KBM-7 (cell line): ENCODE results near the gene NUDT13.
"Not testable (repeated sequence)": the region's sequence is repeated elsewhere in the genome, so short reads cannot be mapped to it uniquely, and the experiment has no call there.

Source experiments
- DNase-seq: peaks from one replicate; pipeline ENCODE4 v3.0.0-alpha.2; 2015
- in situ Hi-C: fragments of 300-500 bp; cut with MboI; formaldehyde crosslinking; loops from 2 replicates; pipeline ENCODE4 v1.14.3; 2020; ENCODE audit warnings: low sequenced_read_pairs, low pct_unique_long_range_greater_than_20kb, mixed read lengths

NUDT13 gene

DNA sequence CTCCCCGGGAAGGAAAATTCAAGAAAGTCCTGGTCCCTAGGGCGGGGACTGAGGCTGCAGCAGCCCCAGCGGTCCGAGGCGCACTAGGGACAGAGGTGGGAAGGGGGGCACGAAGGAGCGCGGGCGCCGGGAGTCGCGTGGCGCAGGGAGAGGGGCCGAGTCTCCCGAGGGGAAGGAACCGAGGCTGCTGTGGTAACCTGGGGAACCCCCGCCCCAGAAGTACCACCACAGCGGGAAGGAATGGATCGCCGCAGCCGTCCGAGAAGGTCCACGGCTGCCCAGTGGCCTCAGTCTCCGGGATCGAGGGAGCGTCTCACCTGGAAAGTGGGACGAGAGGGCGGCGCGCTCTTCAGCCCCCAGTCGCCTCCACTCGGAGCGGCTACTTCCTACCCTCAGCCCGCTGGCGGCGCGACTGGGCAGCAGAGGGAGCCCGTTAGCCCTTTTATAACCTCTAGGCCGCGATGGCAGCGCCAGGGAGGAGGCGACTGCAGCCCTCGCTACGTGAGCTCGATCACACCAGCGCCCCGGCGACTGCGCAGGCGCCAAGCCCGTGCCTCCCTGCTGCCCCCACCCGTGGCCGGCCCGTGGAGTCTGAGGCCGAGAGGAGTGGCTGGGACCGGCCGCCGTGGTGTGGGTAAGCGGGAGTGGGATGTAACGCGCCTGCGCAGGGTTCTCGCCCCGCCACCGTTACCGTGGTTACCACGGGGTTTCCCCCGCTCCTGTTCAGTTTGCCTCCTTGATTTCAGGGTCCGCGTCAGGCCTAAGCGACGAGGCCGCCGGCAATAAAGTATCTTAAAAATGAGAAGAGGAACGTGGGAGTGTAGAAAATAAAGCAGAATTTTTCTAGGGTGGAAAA lies 13.6 kb upstream of the NUDT13 start, which contains the start of gene P4HA1:
Gene P4HA1 (minus strand): TSS at position 418 of the 856 bp plus-strand sequence. CDS start 21,983 bp downstream, outside the sequence.
- in situ Hi-C loops: no loop called here
- DNase-seq: peak; percentile 99

DNA sequence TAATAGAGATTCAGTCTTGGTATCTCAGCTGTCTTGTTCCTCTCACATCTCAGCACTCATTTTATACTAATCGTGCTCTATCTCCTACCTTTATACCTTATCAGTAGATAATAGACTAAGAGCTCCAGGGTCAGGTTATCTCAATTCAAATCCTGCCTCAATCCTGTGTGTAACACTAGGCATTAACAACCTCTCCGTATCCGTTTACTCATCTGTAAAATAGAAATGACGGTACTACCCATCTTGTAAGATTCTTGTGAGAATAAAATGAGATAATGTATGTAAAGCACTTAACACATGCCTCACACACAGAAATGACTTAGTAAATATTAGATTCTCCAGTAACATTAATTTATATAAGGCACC lies 13.0 kb upstream of the NUDT13 start:
- in situ Hi-C loops: no loop called here
- no peak for DNase-seq

DNA sequence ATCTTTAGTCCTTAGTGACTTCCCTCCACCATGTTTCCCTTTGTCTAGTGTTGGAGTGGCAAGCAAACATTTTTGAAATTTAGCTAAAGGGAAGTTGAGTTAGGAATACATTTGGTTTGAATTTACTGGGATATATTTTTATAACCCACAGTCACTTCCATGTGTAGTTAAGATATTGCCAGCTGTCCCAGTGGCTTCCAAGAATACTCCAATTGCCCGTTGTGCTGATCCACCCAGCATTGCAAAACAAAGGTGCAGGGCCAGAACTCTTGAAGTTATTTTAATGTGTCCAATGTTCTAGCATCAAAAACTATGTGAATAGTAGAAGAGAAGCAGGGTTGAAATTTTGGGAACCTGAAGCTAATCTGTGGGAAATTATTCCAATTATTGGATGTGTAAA lies 11.1 kb upstream of the NUDT13 start:
- in situ Hi-C loops: no loop called here
- no peak for DNase-seq

DNA sequence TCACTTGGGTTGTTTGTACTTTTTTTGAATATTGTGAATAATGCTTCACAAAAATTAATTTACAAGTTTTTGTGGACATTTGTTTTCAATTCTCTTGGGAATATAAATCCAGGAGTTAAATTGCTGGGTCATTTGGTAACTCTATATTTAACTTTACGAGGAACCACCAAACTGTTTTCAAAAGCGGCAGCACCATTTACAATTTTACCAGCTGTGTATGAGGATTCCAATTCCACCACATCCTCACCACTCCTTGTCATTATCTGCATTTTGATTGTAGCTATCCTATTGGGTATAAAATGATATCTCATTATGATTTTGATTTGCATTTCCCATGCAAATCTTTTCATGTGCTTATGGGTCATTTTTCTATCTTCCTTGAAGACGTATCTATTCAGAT lies 4.0 kb upstream of the NUDT13 start:
- DNase-seq: no peak
- in situ Hi-C loops: no loop called here

DNA sequence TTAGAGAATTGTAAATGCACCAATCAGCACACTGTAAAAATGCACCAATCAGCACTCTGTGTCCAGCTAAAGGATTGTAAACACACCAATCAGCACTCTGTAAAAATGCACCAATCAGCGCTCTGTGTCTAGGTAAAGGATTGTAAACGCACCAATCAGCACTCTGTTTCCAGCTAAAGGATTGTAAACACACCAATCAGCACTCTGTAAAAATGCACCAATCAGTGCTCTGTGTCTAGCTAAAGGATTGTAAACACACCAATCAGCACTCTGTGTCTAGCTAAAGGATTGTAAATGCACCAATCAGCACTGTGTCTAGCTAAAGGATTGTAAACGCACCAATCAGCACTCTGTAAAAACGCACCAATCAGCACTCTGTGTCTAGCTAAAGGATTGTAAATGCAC lies 1.0 kb upstream of the NUDT13 start:
- DNase-seq, in situ Hi-C loops: not testable (repeated sequence)

DNA sequence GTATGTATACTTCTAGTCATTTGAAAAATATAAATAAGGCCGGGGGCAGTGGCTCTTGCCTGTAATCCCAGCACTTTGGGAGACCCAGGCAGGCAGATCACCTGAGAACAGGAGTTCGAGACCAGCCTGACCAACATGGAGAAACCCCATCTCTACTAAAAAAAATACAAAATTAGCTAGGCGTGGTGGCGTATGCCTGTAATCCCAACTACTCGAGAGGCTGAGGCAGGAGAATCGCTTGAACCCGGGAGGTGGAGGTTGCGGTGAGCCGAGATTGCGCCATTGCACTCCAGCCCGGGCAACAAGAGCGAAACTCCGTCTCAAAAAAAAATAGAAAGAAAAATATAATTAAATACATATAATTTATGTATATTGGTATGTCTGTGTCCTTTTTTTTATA lies 1.8 kb downstream of the NUDT13 start:
- in situ Hi-C loops, DNase-seq: not testable (repeated sequence)

DNA sequence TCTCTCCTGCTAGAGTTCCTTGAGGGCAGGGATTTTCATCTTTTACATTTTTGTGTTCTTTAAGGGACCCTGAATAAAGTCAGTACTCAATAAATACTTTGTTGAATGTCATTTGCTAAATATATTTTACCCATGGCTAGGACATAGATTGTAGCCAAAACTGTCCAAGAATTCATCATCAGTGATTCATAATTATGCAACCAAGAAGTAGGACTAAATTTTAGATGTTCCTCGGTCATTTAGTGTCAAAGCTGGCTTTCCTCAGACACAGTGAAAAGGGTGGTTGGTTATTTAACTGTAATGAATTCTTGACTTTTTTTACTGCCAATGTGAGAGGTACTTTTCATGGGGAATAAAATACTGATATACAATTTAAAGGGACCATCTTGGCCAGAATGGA lies 3.3 kb downstream of the NUDT13 start:
- in situ Hi-C loops: no loop called here
- DNase-seq: no peak

DNA sequence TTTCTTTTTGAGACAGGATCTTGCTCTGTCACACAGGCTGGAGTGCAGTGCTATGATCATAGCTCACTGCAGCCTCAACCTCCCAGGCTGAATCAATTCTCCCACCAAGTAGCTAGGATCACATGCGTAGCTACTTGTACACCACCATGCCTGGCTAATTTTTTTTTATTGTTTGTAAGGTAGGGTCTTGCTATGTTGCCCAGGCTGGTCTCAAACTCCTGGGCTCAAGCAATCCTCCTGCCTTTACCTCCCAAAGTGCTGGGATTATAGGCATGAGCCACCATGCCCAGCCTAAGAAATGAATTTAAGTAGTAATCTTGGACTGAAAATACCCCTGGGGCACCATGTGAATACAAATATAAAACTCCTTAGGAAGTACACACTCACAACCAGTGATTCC lies 5.8 kb downstream of the NUDT13 start:
- in situ Hi-C loops: no loop called here
- no peak for DNase-seq

DNA sequence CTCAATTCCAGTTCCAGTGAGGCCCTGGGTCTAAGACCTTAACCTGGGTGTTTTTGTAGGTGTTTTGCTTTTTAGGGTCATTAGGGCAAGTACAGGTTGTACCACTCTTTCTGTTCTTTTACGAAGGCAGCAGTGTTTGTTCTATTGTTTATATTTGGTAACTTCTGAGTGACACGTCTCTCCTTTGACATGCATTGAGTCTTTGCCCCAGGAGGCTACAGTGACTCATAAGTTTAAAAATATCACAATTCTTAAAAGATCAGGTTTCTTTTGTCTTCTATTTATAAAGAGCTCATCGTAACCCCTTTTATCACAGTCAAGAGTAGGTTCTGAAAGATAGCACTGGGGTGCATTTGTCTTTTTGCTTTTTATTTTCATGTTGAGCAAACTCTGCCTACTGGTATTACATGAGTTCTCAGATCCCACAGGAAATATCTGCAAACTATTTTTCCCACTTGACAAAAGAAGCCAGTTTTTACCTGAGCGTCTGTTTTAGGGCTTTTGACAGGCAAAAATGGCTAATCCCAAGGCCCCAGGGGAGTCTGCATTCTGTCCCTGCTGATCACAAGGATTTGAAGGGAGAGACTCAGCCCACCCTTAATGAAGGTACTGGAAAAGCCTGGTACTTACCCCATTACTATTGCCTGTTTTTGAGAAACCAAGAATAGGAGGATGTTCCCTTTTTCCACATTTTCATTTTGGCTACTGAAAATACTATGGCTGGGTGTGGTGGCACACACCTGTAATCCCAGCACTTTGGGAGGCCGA lies 7.9 kb downstream of the NUDT13 start:
- in situ Hi-C loops: no loop called here
- no peak for DNase-seq

DNA sequence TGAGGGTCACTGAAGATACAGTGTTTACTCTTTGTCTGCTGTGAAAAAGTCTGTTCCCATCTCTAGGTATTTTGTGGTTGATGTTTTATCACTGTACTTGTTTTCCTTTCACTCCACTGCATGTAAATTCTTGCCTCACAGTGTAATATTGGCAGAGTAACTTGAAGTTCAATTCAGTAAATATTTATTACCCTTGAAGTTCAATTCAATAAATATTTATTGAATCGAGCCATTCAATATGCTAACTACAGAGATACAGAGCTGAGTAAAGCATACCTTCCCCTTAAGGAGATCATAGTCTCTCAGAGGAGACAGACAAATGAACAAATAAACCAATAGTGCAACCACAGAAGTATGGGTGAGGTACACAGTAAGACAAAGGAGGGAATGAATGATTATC lies 9.2 kb downstream of the NUDT13 start:
- in situ Hi-C loops: no loop called here
- no peak for DNase-seq

DNA sequence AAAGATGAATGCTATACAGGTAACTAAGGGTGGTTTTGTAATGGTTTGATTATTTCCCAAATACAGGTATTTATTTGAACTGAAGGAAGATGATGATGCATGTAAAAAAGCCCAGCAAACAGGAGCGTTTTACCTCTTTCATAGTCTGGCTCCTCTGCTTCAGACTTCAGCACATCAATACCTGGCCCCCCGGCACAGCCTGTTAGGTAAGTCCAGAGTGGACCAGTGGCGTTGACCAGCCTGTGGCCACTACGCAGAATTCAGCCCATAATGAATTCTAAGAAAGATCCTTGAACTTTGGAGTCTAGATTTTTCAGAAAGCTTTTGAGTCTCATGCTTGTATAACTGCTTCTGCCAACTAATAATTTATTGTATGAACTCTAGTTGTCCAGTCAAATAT lies 9.7 kb downstream of the NUDT13 start:
- in situ Hi-C loops: no loop called here
- no peak for DNase-seq

DNA sequence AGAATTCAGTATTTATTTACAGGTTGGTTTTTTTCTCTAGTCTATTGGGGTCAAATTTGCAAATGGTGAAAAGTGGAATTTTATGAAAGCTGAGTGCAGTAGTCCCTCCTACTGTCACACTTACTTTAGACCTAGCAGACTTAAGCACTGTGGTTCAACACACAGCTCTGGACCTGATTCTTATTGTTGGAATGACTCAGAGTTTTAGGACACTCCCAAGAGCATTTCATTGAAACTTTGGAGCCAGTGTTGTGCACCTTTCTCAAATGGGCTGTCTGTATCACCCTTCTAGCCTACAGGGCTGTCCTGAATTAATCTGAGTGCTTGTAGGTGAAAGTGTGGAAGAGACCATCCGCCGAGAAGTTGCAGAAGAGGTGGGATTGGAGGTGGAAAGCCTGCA lies 16.1 kb downstream of the NUDT13 start:
- in situ Hi-C loops: no loop called here
- no peak for DNase-seq

DNA sequence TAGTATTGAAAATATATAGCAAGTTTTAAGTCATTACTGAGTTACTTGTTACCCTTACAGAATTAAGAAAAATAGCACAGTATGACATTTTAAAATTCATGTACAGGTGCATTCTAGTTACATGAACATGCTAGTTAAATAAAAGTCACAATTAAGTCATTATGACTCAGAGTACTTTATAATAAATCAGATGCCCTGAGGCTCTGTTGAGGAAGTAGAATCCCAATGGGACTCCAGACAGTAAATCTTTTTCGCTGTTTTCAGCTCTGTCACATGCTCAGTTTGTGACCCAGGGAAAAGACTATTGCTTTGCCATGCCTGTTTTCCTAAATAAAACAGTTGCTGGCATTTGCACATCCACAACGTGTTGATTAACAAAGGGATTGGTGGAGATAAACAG lies 21.0 kb downstream of the NUDT13 start:
- no peak for DNase-seq

DNA sequence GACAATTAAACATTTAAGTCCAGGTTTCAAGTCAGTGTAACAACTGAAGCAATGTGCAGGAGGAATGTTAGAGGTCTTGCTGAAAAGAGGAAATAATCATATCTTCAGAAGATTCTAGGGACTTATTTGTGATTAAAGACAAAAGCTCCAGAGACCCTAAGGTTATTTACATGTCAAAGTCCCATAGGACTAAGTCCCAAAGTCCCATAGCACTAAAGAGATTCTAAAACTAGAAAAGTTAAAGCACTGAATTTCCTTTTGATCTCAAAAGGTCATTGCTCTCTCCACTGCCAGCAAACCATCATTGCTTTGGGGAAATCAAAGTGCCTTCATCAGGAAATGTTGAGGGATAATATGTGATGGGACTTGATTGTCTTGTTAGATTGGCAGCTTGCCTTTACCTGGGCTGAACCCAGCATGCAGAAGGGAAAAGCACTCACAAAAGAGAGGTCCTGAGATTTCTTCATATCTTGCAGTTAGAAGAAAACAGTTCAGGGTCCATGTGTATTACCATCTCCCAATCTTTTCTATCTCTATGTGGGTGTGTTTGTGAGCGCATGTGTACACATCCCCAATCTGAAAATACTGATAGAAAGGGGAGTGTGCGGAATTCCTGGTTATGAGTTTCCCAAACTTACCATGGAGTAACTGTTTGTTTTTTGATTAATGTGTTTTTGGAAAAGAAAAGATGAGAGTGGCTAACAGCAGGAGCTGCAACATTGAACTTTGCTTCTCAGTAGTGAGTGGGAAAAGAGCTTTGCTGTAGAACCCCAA lies 21.8 kb downstream of the NUDT13 start:
- in situ Hi-C loops: no loop called here
- no peak for DNase-seq

More for the DNA sequence above, 21.0 kb downstream of the NUDT13 start:
- in situ Hi-C loops: no loop called here

DNA sequence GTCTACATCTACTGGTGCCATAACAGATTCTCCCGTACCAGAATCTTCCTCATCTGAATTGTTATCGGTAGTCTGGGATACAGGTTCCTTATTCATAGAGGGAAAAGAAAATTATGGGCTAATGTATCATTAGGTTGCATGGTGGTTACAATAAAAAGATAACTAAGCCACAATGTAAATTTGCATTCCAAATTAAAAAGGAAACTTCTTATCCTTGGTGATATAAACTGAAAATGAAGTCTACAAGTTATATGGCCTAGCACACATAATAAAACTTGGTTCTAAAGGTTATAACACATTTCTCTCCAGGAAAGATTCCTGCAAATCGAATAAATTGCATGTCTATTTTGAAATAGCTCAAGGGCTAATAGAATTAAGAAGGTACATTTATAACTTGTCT lies 24.5 kb downstream of the NUDT13 start:
- in situ Hi-C loops: no loop called here
- DNase-seq: no peak

DNA sequence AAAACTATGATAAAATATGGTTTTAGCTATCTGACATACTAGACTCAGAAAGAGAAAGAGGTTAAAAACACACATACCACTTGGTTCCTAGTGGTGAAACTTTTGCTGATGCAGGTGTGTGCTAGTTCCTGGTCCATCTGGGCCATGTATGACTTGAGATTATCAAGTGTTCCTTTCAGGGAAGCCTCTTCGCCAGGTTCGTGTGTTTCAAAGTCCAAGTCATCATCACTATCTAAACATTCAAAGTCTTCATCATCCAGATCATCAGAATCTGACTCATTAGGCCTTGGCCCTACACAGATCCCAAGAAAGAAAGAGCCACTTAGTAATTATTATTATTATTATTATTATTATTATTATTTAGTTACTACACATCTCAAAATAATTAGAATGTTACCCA lies 26.4 kb downstream of the NUDT13 start:
- in situ Hi-C loops: no loop called here
- no peak for DNase-seq

DNA sequence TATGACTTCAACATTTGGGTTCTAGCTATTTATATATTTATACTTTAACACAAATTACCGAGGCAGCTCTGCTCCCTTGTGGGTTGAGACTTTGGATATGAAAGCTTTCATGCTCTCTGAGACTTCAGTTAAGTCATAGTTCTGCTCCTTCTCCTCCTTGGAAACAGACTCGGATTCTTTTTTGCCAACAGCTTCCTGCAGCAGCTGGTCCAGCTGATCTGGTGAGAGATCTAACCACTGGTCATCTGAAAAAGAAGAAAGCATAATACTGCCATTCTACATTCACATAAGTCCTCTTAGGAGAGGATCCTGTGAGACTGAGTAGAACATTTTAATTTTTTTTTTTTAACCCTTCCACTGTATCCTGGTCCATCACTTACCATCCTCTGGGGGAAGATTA lies 29.0 kb downstream of the NUDT13 start:
- no peak for DNase-seq
- in situ Hi-C loops: no loop called here

DNA sequence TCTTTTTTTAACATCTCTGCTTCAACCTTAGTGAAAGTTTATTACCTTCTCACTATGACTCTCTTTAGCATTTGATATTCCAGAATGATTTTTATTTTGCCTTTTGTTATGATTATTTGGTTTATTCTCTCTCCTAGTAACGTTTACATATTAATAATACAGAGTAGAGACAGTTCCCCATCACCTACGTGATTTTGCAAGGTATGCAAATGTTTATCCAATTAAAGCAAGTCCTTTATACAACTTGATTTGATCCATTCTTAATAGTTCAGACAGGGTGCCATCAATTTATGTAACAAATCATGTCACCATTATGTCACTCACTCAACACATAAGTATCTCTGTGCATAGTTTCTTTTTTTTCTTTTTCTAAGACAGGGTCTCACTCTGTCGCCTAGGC lies 31.3 kb downstream of the NUDT13 start:
- in situ Hi-C loops: no loop called here
- no peak for DNase-seq

DNA sequence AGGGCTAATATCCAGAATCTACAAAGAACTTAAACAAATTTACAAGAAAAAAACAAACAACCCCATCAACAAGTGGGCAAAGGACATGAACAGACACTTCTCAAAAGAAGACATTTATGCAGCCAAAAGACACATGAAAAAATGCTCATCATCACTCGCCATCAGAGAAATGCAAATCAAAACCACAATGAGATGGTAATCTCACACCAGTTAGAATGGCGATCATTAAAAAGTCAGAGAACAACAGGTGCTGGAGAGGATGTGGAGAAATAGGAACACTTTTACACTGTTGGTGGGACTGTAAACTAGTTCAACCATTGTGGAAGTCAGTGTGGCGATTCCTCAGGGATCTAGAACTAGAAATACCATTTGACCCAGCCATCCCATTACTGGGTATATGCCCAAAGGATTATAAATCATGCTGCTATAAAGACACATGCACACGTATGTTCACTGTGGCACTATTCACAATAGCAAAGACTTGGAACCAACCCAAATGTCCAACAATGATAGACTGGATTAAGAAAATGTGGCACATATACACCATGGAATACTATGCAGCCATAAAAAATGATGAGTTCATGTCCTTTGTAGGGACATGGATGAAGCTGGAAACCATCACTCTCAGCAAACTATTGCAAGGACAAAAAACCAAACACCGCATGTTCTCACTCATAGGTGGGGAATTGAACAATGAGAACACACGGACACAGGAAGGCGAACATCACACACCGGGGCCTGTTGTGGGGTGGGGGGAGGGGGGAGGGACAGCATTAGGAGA lies 40.6 kb downstream of the NUDT13 start:
- in situ Hi-C loops: not testable (repeated sequence)

More for the DNA sequence above, 40.6 kb downstream of the NUDT13 start:
- not testable (repeated sequence) for DNase-seq
